Activated CD4-positive, alpha-beta T cell treated with anti-CD3 and anti-CD28 coated beads for 36 hours (primary cell): ENCODE results near the gene NCR2. TPM values are rescaled to one million over a fixed set of nuclear protein-coding genes. Genes with fewer than 3 reads are reported as not detected.

Experiments used
- total RNA-seq, 2 experiments: library from RNA; stranded (reverse); gene quantifications; one replicate each; pipeline ENCODE4 v1.2.3, GENCODE V29; 2021

NCR2 gene
- total RNA-seq, 2 experiments from 2014 or later: not detected

Other genes starting within 250 kb of the NCR2 start
- not detected for gene TREML1, start 181.3 kb upstream of the NCR2 start, total RNA-seq
- gene TREM2, start 172.5 kb upstream of the NCR2 start, total RNA-seq: not detected
- gene TREML2, start 134.5 kb upstream of the NCR2 start, total RNA-seq: 1 to 10 TPM; 7.1 to 8.2 TPM
- not detected for gene TREML4, start 107.3 kb upstream of the NCR2 start, total RNA-seq
- under 1 TPM; 0.62 to 0.86 TPM for gene TREM1, start 48.9 kb upstream of the NCR2 start, total RNA-seq
- gene FOXP4, start 210.8 kb downstream of the NCR2 start, total RNA-seq: 10 to 100 TPM; 11.1 to 13.8 TPM